ENCODE results near the gene CDKAL1.

CDKAL1 gene

DNA sequence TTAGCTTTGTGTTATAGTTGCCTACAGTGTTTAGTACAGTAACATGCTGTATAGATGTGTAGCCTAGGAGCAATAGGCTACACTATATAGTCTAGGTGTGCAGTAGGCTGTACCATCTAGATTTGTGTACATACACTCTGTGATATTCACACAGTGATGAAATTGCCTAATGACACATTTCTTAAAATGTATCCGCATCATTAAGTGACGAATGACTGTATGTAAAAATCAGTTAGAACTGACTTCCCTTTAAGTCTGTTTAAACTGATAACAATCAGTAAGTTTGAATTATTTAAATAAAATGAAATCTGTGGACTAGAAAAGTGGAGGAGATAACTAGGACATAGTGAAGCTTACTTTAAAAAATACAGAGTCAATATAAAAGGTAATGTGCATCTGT is 176.1 kb downstream of the CDKAL1 start:
- TF ChIP-seq RARB (CRISPR knock-in tag; IDR thresholded peaks at IDR 0.05) = no peak
- no peak for TF ChIP-seq ZFP30 (CRISPR knock-in tag; IDR thresholded peaks at IDR 0.05)
- TF ChIP-seq BACH2 (CRISPR knock-in tag; IDR thresholded peaks at IDR 0.05; ENCODE audit: borderline replicate concordance) = no peak
- TF ChIP-seq, protein P1, sequence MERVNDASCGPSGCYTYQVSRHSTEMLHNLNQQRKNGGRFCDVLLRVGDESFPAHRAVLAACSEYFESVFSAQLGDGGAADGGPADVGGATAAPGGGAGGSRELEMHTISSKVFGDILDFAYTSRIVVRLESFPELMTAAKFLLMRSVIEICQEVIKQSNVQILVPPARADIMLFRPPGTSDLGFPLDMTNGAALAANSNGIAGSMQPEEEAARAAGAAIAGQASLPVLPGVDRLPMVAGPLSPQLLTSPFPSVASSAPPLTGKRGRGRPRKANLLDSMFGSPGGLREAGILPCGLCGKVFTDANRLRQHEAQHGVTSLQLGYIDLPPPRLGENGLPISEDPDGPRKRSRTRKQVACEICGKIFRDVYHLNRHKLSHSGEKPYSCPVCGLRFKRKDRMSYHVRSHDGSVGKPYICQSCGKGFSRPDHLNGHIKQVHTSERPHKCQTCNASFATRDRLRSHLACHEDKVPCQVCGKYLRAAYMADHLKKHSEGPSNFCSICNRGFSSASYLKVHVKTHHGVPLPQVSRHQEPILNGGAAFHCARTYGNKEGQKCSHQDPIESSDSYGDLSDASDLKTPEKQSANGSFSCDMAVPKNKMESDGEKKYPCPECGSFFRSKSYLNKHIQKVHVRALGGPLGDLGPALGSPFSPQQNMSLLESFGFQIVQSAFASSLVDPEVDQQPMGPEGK (CRISPR knock-in tag; IDR thresholded peaks at IDR 0.05; ENCODE audit: borderline replicate concordance) = no peak
- no peak for TF ChIP-seq OSR1 (CRISPR knock-in tag; IDR thresholded peaks at IDR 0.05)
- TF ChIP-seq ISL1 (CRISPR knock-in tag; IDR thresholded peaks at IDR 0.05) = no peak
- TF ChIP-seq, protein P2, sequence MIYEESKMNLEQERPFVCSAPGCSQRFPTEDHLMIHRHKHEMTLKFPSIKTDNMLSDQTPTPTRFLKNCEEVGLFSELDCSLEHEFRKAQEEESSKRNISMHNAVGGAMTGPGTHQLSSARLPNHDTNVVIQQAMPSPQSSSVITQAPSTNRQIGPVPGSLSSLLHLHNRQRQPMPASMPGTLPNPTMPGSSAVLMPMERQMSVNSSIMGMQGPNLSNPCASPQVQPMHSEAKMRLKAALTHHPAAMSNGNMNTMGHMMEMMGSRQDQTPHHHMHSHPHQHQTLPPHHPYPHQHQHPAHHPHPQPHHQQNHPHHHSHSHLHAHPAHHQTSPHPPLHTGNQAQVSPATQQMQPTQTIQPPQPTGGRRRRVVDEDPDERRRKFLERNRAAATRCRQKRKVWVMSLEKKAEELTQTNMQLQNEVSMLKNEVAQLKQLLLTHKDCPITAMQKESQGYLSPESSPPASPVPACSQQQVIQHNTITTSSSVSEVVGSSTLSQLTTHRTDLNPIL (CRISPR knock-in tag; IDR thresholded peaks at IDR 0.05; ENCODE audit: low read depth) = no peak
- no peak for TF ChIP-seq ZC3H10 (CRISPR knock-in tag; IDR thresholded peaks at IDR 0.05)
- no peak for TF ChIP-seq GLIS3 (CRISPR knock-in tag; IDR thresholded peaks at IDR 0.05)
- no peak for TF ChIP-seq PPARA (CRISPR knock-in tag; IDR thresholded peaks at IDR 0.05; ENCODE audit: borderline replicate concordance)
- no peak for TF ChIP-seq ZNF70 (CRISPR knock-in tag; IDR thresholded peaks at IDR 0.05)
- TF ChIP-seq, protein P3, sequence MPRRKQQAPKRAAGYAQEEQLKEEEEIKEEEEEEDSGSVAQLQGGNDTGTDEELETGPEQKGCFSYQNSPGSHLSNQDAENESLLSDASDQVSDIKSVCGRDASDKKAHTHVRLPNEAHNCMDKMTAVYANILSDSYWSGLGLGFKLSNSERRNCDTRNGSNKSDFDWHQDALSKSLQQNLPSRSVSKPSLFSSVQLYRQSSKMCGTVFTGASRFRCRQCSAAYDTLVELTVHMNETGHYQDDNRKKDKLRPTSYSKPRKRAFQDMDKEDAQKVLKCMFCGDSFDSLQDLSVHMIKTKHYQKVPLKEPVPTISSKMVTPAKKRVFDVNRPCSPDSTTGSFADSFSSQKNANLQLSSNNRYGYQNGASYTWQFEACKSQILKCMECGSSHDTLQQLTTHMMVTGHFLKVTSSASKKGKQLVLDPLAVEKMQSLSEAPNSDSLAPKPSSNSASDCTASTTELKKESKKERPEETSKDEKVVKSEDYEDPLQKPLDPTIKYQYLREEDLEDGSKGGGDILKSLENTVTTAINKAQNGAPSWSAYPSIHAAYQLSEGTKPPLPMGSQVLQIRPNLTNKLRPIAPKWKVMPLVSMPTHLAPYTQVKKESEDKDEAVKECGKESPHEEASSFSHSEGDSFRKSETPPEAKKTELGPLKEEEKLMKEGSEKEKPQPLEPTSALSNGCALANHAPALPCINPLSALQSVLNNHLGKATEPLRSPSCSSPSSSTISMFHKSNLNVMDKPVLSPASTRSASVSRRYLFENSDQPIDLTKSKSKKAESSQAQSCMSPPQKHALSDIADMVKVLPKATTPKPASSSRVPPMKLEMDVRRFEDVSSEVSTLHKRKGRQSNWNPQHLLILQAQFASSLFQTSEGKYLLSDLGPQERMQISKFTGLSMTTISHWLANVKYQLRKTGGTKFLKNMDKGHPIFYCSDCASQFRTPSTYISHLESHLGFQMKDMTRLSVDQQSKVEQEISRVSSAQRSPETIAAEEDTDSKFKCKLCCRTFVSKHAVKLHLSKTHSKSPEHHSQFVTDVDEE (CRISPR knock-in tag; IDR thresholded peaks at IDR 0.05) = no peak
- ATAC-seq = no peak

DNA sequence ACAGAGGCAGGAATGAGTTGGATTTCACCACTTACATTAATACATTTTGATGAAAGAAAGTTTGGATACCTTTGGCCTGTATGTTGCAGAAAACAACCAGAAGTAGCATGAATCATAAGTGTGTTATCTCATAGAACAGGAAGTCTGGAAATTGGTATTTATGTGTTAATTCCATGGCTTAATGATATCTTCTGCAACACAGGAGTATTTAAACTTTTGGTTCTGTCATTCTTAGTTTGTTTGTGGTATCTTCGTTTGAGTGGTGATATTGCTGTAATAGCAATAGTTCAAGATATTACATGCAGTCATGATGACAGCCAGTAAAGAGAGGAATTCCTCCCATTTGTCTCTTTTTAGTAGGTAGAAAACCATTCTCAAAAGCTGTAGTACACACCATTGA is 177.3 kb downstream of the CDKAL1 start:
- TF ChIP-seq ARNTL (CRISPR knock-in tag; IDR thresholded peaks at IDR 0.05; ENCODE audit: borderline replicate concordance, low read depth) (no peak), ESRRG (CRISPR knock-in tag; IDR thresholded peaks at IDR 0.05) (no peak), ZNF70 (CRISPR knock-in tag; IDR thresholded peaks at IDR 0.05) (no peak), ISL1 (CRISPR knock-in tag; IDR thresholded peaks at IDR 0.05) (no peak), ZFP30 (CRISPR knock-in tag; IDR thresholded peaks at IDR 0.05) (no peak), TCF4 (CRISPR knock-in tag; IDR thresholded peaks at IDR 0.05; ENCODE audit: borderline replicate concordance) (no peak), ZNF565 (CRISPR knock-in tag; conservative IDR thresholded peaks at IDR 0.05; ENCODE audit: low read depth) (no peak), GLIS3 (CRISPR knock-in tag; IDR thresholded peaks at IDR 0.05) (no peak), CSDC2 (CRISPR knock-in tag; IDR thresholded peaks at IDR 0.05) (no peak), RARB (CRISPR knock-in tag; IDR thresholded peaks at IDR 0.05) (no peak), ZC3H10 (CRISPR knock-in tag; IDR thresholded peaks at IDR 0.05) (no peak), BACH2 (CRISPR knock-in tag; IDR thresholded peaks at IDR 0.05; ENCODE audit: borderline replicate concordance) (no peak), ZNF8 (CRISPR knock-in tag; IDR thresholded peaks at IDR 0.05) (no peak), SNAI2 (CRISPR knock-in tag; IDR thresholded peaks at IDR 0.05) (no peak), PPARA (CRISPR knock-in tag; IDR thresholded peaks at IDR 0.05; ENCODE audit: borderline replicate concordance) (no peak), CSRNP3 (CRISPR knock-in tag; IDR thresholded peaks at IDR 0.05) (no peak)
- TF ChIP-seq, protein P4, sequence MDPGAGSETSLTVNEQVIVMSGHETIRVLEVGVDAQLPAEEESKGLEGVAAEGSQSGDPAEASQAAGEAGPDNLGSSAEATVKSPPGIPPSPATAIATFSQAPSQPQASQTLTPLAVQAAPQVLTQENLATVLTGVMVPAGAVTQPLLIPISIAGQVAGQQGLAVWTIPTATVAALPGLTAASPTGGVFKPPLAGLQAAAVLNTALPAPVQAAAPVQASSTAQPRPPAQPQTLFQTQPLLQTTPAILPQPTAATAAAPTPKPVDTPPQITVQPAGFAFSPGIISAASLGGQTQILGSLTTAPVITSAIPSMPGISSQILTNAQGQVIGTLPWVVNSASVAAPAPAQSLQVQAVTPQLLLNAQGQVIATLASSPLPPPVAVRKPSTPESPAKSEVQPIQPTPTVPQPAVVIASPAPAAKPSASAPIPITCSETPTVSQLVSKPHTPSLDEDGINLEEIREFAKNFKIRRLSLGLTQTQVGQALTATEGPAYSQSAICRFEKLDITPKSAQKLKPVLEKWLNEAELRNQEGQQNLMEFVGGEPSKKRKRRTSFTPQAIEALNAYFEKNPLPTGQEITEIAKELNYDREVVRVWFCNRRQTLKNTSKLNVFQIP (CRISPR knock-in tag; IDR thresholded peaks at IDR 0.05; ENCODE audit: borderline replicate concordance, low read depth) = no peak
- TF ChIP-seq, protein P3 (CRISPR knock-in tag; IDR thresholded peaks at IDR 0.05) = no peak
- TF ChIP-seq, protein P1 (CRISPR knock-in tag; IDR thresholded peaks at IDR 0.05; ENCODE audit: borderline replicate concordance) = no peak
- TF ChIP-seq, protein P2 (CRISPR knock-in tag; IDR thresholded peaks at IDR 0.05; ENCODE audit: low read depth) = no peak
- ATAC-seq = no peak

Measured in SK-N-SH treated with all-trans-retinoic acid at 6 μM for 48 hours (cell line).